CD14-positive monocyte (primary cell): Measurements from ENCODE around the gene KLK7. TPM values are rescaled to one million over a fixed set of nuclear protein-coding genes. Genes with fewer than 3 reads are reported as not detected.
"Not testable (repeated sequence)": the region's sequence is repeated elsewhere in the genome, so short reads cannot be mapped to it uniquely, and the experiment has no call there.

ENCODE experiments used
- DNase-seq, 3 donors: peaks; one replicate each; pipeline ENCODE4 v3.0.0-alpha.2; 2011 to 2022
- H2AFZ ChIP-seq: 2 replicates; pipeline ENCODE4 v1.6.0; 2012; ENCODE audit warnings: mild to moderate bottlenecking, low read depth, low read length, inconsistent platforms; ENCODE audit not compliant: insufficient read depth, poor library complexity, severe bottlenecking
- H3K27ac ChIP-seq, 2 donors: 1 replicate in 1 of 2; 2 replicates in 1 of 2; pipeline ENCODE4 v1.5.1; 2012 to 2013; ENCODE audit warnings: low read length in 2 of 2, control low read depth in 1 of 2, inconsistent platforms in 1 of 2, low read depth in 1 of 2, mild to moderate bottlenecking in 1 of 2
- H3K27me3 ChIP-seq, 2 donors: one replicate each; pipeline versions ENCODE4 v1.6.0 to v1.6.1; 2011 to 2013; ENCODE audit warnings: low read length in 2 of 2; ENCODE audit not compliant: control insufficient read depth in 2 of 2, insufficient read depth in 2 of 2
- H3K36me3 ChIP-seq, 2 donors: replicated peaks in 1 of 2; 1 replicate in 1 of 2; 2 replicates in 1 of 2; pipeline versions ENCODE4 v1.5.1 to v1.6.1; 2012 to 2013; ENCODE audit warnings: low read length in 2 of 2, control low read depth in 1 of 2, inconsistent platforms in 1 of 2, mild to moderate bottlenecking in 1 of 2; ENCODE audit not compliant: insufficient read depth in 2 of 2, control insufficient read depth in 1 of 2
- H3K4me1 ChIP-seq, 2 donors: 1 replicate in 1 of 2; 2 replicates in 1 of 2; pipeline versions ENCODE4 v1.5.1 to v1.6.1; 2012 to 2013; ENCODE audit warnings: low read length in 2 of 2, control low read depth in 1 of 2, inconsistent platforms in 1 of 2, mild to moderate bottlenecking in 1 of 2, moderate library complexity in 1 of 2; ENCODE audit not compliant: insufficient read depth in 2 of 2, control insufficient read depth in 1 of 2
- H3K4me2 ChIP-seq: replicated peaks from 2 replicates; pipeline ENCODE3; 2012; ENCODE audit warnings: low read length, moderate library complexity, mild to moderate bottlenecking; ENCODE audit not compliant: poor library complexity, severe bottlenecking; ENCODE audit errors: extremely low read depth
- H3K4me3 ChIP-seq, 3 experiments: fragments of 200-600 bp in 1 of 3; sonication (generic) in 1 of 3; replicated peaks in 1 of 3; 1 replicate in 2 of 3; 2 replicates in 1 of 3; pipeline ENCODE4 v1.5.1; 2011 to 2013; ENCODE audit warnings: low read length in 3 of 3, mild to moderate bottlenecking in 3 of 3, control low read depth in 2 of 3, low read depth in 2 of 3, inconsistent platforms in 1 of 3, moderate library complexity in 1 of 3
- H3K79me2 ChIP-seq: 2 replicates; pipeline ENCODE4 v1.6.0; 2012; ENCODE audit warnings: mild to moderate bottlenecking, control low read depth, inconsistent platforms, low read length, moderate library complexity; ENCODE audit not compliant: insufficient read depth
- H3K9ac ChIP-seq: 2 replicates; pipeline ENCODE4 v1.6.0; 2017; ENCODE audit warnings: low read length, mild to moderate bottlenecking; ENCODE audit not compliant: insufficient read depth, poor library complexity, severe bottlenecking
- H3K9me3 ChIP-seq, 2 donors: replicated peaks in 1 of 2; 1 replicate in 1 of 2; 2 replicates in 1 of 2; pipeline versions ENCODE4 v1.5.1 to v1.6.1; 2012 to 2013; ENCODE audit warnings: low read length in 2 of 2, control low read depth in 1 of 2; ENCODE audit not compliant: control insufficient read depth in 1 of 2, insufficient read depth in 1 of 2
- H4K20me1 ChIP-seq: 2 replicates; pipeline ENCODE4 v1.6.0; 2012; ENCODE audit warnings: mild to moderate bottlenecking, low read length, control low read depth, moderate library complexity; ENCODE audit not compliant: insufficient read depth
- H3K27ac Mint-ChIP-seq, 7 donors: one replicate each; pipeline ENCODE4 v1.8.0; 2020; ENCODE audit warnings: mild to moderate bottlenecking in 7 of 7, mixed read lengths in 7 of 7, moderate library complexity in 6 of 7, inconsistent platforms in 2 of 7
- H3K27me3 Mint-ChIP-seq, 3 donors: one replicate each; pipeline ENCODE4 v1.8.0; 2021 to 2022; ENCODE audit warnings: low read depth in 3 of 3, mild to moderate bottlenecking in 3 of 3, mixed read lengths in 3 of 3, moderate library complexity in 3 of 3, inconsistent platforms in 1 of 3
- H3K36me3 Mint-ChIP-seq, 2 donors: one replicate each; pipeline ENCODE4 v1.8.0; 2020; ENCODE audit warnings: mixed read lengths in 2 of 2, inconsistent platforms in 1 of 2, mild to moderate bottlenecking in 1 of 2
- H3K4me1 Mint-ChIP-seq: one replicate; pipeline ENCODE4 v1.8.0; 2020; ENCODE audit warnings: mild to moderate bottlenecking, mixed read lengths
- H3K4me3 Mint-ChIP-seq, 2 donors: one replicate each; pipeline ENCODE4 v1.8.0; 2020; ENCODE audit warnings: mild to moderate bottlenecking in 2 of 2, mixed read lengths in 2 of 2, moderate library complexity in 1 of 2
- H3K9me3 Mint-ChIP-seq, 7 donors: one replicate each; pipeline ENCODE4 v1.8.0; 2020 to 2022; ENCODE audit warnings: mixed read lengths in 7 of 7, mild to moderate bottlenecking in 6 of 7, moderate library complexity in 6 of 7, inconsistent platforms in 2 of 7
- CTCF ChIP-seq: fragments of 200-600 bp; IDR thresholded peaks from one replicate; pipeline ENCODE4 v1.8.0; 2022; ENCODE audit warnings: antibody characterized with exemption, mild to moderate bottlenecking
- WGBS: methylation state at CpG from one replicate; pipeline ENCODE4 v1.1.5; 2013; ENCODE audit warnings: missing lambda C conversion rate; ENCODE audit not compliant: insufficient coverage; 5-methylcytosine and 5-hydroxymethylcytosine counted together
- intact Hi-C, 2 donors: fragments of 100-400 bp; cut with micrococcal nuclease; formaldehyde crosslinking; loops; one replicate each; pipeline versions ENCODE4 v1.15.0 to v1.15.1; 2023
- polyA plus RNA-seq, 3 donors: library from polyadenylated mRNA; depleted of rRNA in 1 of 3; unstranded in 2 of 3; stranded (reverse) in 1 of 3; fragments of 300-500 nt in 2 of 3; fragments of >200 nt in 1 of 3; fragmentation: Illumina TruSeq in 2 of 3; gene quantifications; 1 replicate in 2 of 3; 2 replicates in 1 of 3; pipeline ENCODE4 v1.2.3, GENCODE V29; 2012 to 2021

Gene KLK7
- polyA plus RNA-seq, 3 donors, result not detected

- Mint-ChIP-seq H3K36me3 (no peaks in the 10 kb centered on the region), H3K9me3 (peaks cover 0 to 13% (median 7%) of the 10 kb centered on the region in 7 donors), H3K27me3 (peaks cover 5 to 14% (median 9%) of the 10 kb centered on the region in 3 donors), H3K4me1 (no peaks in the 10 kb centered on the region), H3K27ac (no peak overlapping the region), H3K4me3 (no peak overlapping the region)
- TF ChIP-seq CTCF, result no peak
- Histone ChIP-seq H3K4me2 (no peak overlapping the region), H3K27me3 (peaks cover 0 to 2% of the 10 kb centered on the region in 2 donors), H4K20me1 (no peaks in the 10 kb centered on the region), H3K79me2 (no peaks in the 10 kb centered on the region), H3K4me1 (no peaks in the 10 kb centered on the region), H3K9me3 (peaks cover 0 to 4% of the 10 kb centered on the region in 2 donors), H3K27ac (no peak overlapping the region), H3K36me3 (no peaks in the 10 kb centered on the region), H3K9ac (no peak overlapping the region), H2AFZ (no peak overlapping the region), H3K4me3 (no peak overlapping the region)
- DNase-seq, result no peak
- WGBS, result 60% methylated on average over 1 of the region's 2 CpGs
- intact Hi-C loops, result no loop called here
These were observed 8.9 kb upstream of the KLK7 start for GRCh38 chr19:50992666-50993035.

GRCh38 chr19:50984416-50984815, 699 bp upstream of the KLK7 start:
- H3K4me3 ChIP-seq, H2AFZ ChIP-seq, H3K4me1 Mint-ChIP-seq, H3K9me3 ChIP-seq, H3K27ac Mint-ChIP-seq, H3K27ac ChIP-seq, H3K4me1 ChIP-seq, H4K20me1 ChIP-seq, H3K4me2 ChIP-seq, H3K9ac ChIP-seq, DNase-seq, H3K36me3 Mint-ChIP-seq, H3K36me3 ChIP-seq, H3K79me2 ChIP-seq, H3K27me3 ChIP-seq, intact Hi-C loops: not testable (repeated sequence)
- H3K27me3 Mint-ChIP-seq, result peaks cover 30 to 48% (median 31%) of the 10 kb centered on the region in 3 donors
- peaks cover 0 to 12% (median 1%) of the 10 kb centered on the region in 7 donors for H3K9me3 Mint-ChIP-seq
- 89% methylated on average over 9 of the region's 14 CpGs for WGBS
- H3K4me3 Mint-ChIP-seq, result peak overlapping the region in 1 of 2 donors; percentile 58
